Ramos (cell line): ENCODE results near the gene GANAB.

Source experiments
- in situ Hi-C: fragments of 300-500 bp; cut with MboI; formaldehyde crosslinking; loops from one replicate; pipeline ENCODE4 v1.14.3; 2022; ENCODE audit warnings: low sequenced_read_pairs; ENCODE audit not compliant: unreplicated experiment

GANAB gene

GRCh38 chr11:62627713-62628112, 18.7 kb downstream of the GANAB start:
- in situ Hi-C loops: no loop called here

GRCh38 chr11:62622476-62623089, 23.8 kb downstream of the GANAB start:
- in situ Hi-C loops: loop anchor here (25.0 kb wide), 1 partner anchor 1615 kb away; the partner anchor contains the start of genes DNAJC4, FKBP2, NUDT22 and PPP1R14B

DNA sequence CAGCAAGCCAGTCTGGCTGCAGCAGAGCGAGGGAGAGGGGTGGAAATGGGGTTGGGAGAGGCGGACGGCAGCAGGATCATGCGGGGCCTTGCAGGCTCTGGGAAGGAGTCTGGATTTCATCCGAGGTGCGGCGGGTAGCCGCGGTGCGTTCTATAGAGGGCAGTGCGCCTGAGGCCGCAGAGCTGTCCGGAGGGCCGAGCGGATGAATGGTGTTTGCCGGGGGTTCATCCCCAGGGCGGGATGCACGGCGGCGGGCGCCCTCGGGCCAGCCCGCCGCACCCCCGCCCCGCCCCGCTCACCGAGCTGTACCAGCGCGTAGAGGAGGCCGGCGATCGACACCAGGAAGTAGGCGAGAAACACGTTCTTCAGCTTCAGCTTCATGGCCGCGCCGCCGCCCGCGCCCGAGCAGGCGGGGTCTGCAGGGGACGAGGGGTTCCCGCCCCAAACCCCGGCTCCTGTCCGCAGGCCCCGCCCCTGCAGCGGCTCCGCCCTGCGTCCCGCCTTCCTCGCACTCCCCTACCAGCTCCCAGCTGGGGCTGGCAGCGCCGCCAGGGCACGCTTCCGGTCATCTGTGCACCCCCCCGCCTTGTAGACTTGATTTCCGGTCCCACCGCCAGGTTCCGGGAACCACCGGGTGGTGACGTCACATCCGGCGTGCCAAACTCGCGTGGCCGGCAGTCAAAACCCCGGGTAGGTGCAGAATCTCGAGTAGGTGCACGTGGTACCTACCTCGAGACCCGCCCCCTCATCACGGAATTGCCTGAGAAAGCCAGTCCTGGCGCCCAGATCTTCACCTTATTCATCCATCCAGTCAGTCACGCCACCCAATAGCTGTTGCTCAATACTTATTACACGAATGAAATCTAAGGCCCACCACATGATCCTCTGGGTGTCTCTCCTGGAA, 24.6 kb downstream of the GANAB start, which contains the start of gene B3GAT3:
Gene B3GAT3 (minus strand): TSS at position 420 of the 904 bp plus-strand sequence. CDS start 39 bp downstream, at position 381.
- in situ Hi-C loops: loop anchor here (25.0 kb wide), 1 partner anchor 1615 kb away; the partner anchor contains the start of genes DNAJC4, FKBP2, NUDT22 and PPP1R14B

DNA sequence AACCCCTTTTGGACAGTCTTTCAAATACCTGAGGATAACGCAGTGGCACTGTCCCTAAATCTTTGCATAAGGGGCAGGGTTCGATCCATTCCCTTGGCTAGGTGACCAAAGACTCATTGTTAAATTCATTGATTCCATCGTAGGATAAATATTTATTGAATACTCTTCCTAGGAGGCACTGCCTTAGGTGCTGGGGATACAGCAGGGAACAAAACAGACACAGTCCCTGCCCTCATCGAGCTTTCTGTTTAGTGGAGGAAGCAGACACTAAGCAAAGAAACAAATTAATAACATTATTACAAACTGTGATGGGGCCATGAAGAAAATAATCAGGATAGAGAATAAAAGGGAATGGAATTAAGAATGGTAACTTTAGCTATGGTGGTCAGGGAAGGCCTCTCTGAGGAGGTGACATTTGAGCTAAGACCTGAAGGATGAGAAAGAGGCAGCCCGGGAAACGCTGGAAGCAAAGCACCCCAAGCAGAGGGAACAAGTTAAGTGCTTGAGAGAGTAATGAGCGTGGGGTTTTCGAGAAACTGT, 25.3 kb downstream of the GANAB start:
- in situ Hi-C loops: loop anchor here (25.0 kb wide), 1 partner anchor 1616 kb away; the partner anchor contains the start of genes DNAJC4, FKBP2, NUDT22 and PPP1R14B

DNA sequence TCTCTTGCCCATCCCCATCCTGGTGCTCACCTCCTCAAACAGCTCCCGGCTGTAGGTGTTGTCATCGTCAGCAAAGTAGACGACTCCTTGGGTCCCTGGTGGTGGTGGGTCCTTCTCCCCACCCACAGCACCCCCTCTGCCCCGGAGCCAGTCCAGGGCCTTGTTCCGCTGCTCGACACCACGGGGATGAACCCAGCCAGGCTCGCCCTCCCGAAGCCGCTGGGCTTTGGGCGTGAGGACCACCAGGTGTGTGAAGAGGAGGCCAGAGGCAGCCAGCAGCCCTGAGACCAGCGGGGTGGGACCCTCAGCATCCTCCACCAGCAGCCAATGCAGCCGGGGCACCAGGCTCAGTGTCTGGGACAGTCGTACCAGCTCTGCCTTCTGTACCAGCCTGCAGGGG, 29.5 kb downstream of the GANAB start:
- in situ Hi-C loops: loop anchor here (25.0 kb wide), 1 partner anchor 1620 kb away; the partner anchor contains the start of genes DNAJC4, FKBP2, NUDT22 and PPP1R14B

DNA sequence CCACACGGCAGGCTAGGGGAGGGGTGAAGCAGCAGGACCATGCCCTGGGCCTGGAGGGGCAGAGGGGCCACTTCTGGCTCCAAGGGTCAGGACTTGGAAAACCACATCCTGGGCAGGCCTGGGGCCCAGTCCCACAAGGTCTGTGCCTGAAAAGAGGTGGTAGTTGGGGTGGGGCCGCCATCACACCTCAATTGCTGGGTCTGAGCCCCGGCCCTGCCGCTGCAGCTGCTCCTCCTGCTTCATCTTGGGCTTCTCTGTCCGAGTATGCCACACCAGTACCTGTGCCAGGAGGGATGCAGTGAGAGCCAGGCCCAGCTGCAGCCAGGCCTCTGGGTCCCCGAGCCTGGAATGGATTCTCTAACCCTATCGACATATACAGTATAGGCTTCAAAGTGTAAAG, 30.9 kb downstream of the GANAB start:
- in situ Hi-C loops: loop anchor here (25.0 kb wide), 1 partner anchor 1622 kb away; the partner anchor contains the start of genes DNAJC4, FKBP2, NUDT22 and PPP1R14B

- in situ Hi-C loops: loop anchor here (25.0 kb wide), 1 partner anchor 1623 kb away; the partner anchor contains the start of genes DNAJC4, FKBP2, NUDT22 and PPP1R14B
These were observed 32.1 kb downstream of the GANAB start for GRCh38 chr11:62614275-62614674.

DNA sequence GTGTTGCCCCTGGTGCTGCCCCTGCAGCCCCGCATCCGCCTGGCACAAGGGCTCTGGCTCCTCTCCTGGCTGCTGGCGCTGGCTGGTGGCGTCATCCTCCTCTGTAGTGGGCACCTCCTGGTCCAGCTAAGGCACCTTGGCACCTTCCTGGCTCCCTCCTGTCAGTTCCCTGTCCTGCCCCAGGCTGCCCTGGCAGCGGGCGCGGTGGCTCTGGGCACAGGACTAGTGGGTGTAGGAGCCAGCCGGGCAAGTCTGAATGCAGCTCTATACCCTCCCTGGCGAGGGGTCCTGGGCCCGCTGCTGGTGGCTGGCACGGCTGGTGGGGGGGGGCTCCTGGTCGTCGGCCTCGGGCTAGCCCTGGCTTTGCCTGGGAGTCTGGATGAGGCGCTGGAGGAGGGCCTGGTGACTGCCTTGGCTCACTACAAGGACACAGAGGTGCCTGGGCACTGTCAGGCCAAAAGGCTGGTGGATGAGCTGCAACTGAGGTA, 33.1 kb downstream of the GANAB start:
- in situ Hi-C loops: loop anchor here (25.0 kb wide), 1 partner anchor 1624 kb away; the partner anchor contains the start of genes DNAJC4, FKBP2, NUDT22 and PPP1R14B

DNA sequence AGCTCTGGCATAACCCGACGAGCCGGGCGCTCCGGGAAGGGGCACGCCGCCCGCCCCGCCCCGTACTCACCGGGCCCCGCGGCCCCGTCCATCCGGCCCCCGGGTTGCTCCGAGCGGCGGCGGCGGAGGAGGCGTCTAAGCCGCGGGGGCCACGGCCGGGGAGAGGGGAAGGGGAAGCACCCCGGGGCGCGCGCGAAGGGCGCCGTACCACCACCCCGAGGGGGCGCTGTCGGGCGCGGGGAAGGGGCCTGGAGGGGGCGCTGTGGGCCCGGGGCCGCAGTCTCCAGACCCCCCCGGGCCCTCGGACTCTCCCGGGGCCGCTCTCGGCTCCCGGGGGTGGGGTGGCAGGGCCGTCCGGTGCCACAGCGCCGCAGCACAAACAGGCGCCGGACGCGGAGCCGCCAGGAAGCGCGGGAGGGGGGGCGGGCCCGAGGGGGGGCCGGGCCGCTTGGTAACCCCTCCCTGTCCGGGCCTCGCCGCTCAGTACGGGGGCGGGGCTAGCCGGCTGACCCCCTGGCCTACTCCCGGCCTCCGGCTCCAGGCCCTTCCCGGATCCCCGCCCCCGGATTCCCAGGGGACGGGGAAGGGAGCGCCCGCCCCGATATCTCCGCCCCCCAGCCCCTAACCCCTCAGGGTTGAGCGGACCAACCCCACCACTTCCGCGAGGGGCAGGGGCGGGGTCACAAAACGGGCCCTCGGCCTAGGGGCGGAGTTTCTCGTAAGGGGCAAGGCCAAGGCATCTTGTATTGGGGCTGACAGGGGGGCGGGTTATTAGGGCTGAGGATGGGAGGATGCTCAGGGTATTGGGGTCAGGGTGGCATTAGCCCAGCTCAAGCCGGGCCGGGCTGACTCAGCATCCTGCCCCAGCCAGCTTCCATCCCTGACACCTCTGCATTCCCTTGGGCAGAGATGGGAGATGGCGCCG, 33.8 kb downstream of the GANAB start, which contains the start of the genes EML3 and ROM1:
Gene EML3 (minus strand): TSS at position 410 of the 925 bp plus-strand sequence. CDS start 318 bp downstream, at position 92.
Gene ROM1 (plus strand): TSS at position 892 of the 925 bp plus-strand sequence. CDS start 25 bp downstream, at position 917.
- in situ Hi-C loops: loop anchor here (25.0 kb wide), 1 partner anchor 1625 kb away; the partner anchor contains the start of genes DNAJC4, FKBP2, NUDT22 and PPP1R14B

GRCh38 chr11:62611705-62612365, 34.6 kb downstream of the GANAB start:
- in situ Hi-C loops: loop anchor here (25.0 kb wide), 1 partner anchor 1625 kb away; the partner anchor contains the start of genes DNAJC4, FKBP2, NUDT22 and PPP1R14B

GRCh38 chr11:62610814-62611704, 35.4 kb downstream of the GANAB start:
- in situ Hi-C loops: loop anchor here (25.0 kb wide), 1 partner anchor 1626 kb away; the partner anchor contains the start of genes DNAJC4, FKBP2, NUDT22 and PPP1R14B

DNA sequence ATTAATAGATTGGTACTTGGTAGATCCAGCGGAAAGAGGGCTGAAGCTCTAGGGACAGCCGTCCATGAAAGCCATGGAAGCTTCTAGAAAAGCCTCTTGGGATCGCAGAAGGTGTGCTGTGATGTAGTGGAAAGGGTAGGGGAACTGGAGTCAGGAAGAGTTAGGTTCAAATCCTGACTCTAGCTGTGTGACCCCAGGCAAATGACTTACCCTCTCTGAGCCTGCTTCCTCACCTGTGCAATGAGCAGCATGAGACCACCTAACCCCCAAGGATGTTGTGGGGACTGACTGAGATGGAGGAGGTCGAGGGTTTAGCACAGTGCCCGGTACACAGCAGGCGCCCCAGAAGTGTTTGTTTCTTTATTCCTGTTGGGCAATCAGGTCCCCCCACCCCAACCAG, 36.0 kb downstream of the GANAB start:
- in situ Hi-C loops: loop anchor here (25.0 kb wide), 1 partner anchor 1627 kb away; the partner anchor contains the start of genes DNAJC4, FKBP2, NUDT22 and PPP1R14B

DNA sequence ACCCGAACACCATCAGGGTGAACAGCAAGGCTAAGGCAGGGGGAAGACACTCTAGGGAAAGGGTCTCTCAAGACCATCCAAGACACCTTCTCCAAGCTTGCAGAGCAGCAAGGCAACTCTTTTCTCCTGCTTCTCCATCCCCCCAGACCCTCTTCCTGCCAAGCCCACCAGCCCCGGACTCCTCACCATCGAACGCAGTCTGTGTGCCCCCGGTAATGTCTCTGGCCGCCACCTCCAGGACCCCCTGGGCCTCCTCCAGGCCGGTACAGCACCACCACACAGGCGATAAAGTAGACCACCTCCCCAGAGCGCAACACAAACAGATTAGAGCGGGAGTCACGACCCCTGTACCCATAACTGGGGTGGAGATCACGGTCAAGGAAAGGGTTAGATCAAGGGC, 37.6 kb downstream of the GANAB start:
- in situ Hi-C loops: loop anchor here (25.0 kb wide), 1 partner anchor 1629 kb away; the partner anchor contains the start of genes DNAJC4, FKBP2, NUDT22 and PPP1R14B

DNA sequence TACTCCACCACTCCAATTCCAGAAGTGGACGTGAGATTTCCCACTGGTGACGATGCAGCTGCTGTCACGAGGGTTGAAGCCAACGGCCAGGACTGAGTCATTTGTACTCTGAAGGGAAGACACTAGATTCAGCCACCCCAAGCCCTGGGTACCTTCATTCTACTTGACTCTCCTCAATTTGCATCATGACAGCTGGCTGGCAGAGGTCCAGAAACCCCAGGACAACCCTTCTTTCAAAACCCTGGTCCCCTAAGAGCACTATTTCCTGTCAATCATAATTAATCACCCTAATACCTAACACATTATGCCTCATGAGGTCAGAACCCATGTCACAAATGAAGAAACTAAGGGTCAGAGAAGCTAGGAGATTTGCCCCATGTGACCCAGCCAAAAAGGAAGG, 38.7 kb downstream of the GANAB start:
- in situ Hi-C loops: loop anchor here (25.0 kb wide), 1 partner anchor 1630 kb away; the partner anchor contains the start of genes DNAJC4, FKBP2, NUDT22 and PPP1R14B

DNA sequence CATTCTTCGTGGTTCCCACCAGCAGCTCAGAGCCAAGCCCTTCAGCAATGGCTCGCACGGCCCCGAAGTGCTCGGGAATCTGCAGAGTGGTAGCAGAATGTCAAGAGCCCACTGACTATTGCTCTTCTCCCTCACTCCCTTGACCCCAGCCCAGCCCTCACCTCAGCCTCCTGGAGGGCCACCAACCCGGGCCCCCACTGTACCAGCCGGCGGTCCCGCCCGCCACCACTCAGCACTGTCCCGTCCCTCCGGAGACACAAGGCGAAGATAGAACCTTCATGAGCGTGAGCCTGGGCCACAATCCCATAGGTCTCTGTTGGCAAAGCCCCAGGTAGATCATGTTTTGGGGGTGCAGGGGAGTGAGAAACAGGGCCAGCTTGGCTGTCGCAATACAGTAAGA, 40.5 kb downstream of the GANAB start:
- in situ Hi-C loops: loop anchor here (25.0 kb wide), 1 partner anchor 1631 kb away; the partner anchor contains the start of genes DNAJC4, FKBP2, NUDT22 and PPP1R14B

GRCh38 chr11:62605467-62605866, 40.9 kb downstream of the GANAB start:
- in situ Hi-C loops: loop anchor here (25.0 kb wide), 1 partner anchor 1632 kb away; the partner anchor contains the start of genes DNAJC4, FKBP2, NUDT22 and PPP1R14B
